Glutamatergic neuron (in vitro differentiated cells): ENCODE measurements around the gene CHAC2. TPM values are rescaled to one million over a fixed set of nuclear protein-coding genes. Genes with fewer than 3 reads are reported as not detected.
"Not testable (repeated sequence)": the region's sequence is repeated elsewhere in the genome, so short reads cannot be mapped to it uniquely, and the experiment has no call there.

Experiments used
- DNase-seq: peaks from one replicate; pipeline ENCODE4 v3.0.0; 2022
- H3K27ac Mint-ChIP-seq: one replicate; pipeline ENCODE4 v1.8.0; 2020; ENCODE audit warnings: mild to moderate bottlenecking, mixed read lengths, inconsistent platforms; ENCODE audit not compliant: unreplicated experiment
- H3K27me3 Mint-ChIP-seq: one replicate; pipeline ENCODE4 v1.8.0; 2020; ENCODE audit warnings: mild to moderate bottlenecking, moderate library complexity, mixed read lengths, inconsistent platforms; ENCODE audit not compliant: unreplicated experiment
- H3K36me3 Mint-ChIP-seq: one replicate; pipeline ENCODE4 v1.8.0; 2020; ENCODE audit warnings: mild to moderate bottlenecking, mixed read lengths, inconsistent platforms; ENCODE audit not compliant: unreplicated experiment
- H3K4me1 Mint-ChIP-seq: one replicate; pipeline ENCODE4 v1.8.0; 2020; ENCODE audit warnings: mild to moderate bottlenecking, low read depth, mixed read lengths, inconsistent platforms; ENCODE audit not compliant: unreplicated experiment
- H3K4me3 Mint-ChIP-seq: one replicate; pipeline ENCODE4 v1.8.0; 2020; ENCODE audit warnings: mild to moderate bottlenecking, mixed read lengths, inconsistent platforms; ENCODE audit not compliant: unreplicated experiment
- H3K9me3 Mint-ChIP-seq: one replicate; pipeline ENCODE4 v1.8.0; 2020; ENCODE audit warnings: mild to moderate bottlenecking, moderate library complexity, mixed read lengths, inconsistent platforms; ENCODE audit not compliant: unreplicated experiment
- CTCF ChIP-seq: fragments of 200-600 bp; sonication (generic); IDR thresholded peaks from one replicate; pipeline ENCODE4 v1.5.0; 2021; ENCODE audit not compliant: partially characterized antibody, unreplicated experiment
- total RNA-seq: library from RNA; stranded (reverse); fragmentation: NEBNext Ultra II Directional; extraction: Animal tissue kit (Norgen Biotek cat#: 25700); gene quantifications from one replicate; pipeline ENCODE4 v1.2.1, GENCODE V29; 2021; ENCODE audit not compliant: unreplicated experiment

Gene CHAC2
- total RNA-seq, 1 donor from 2014 or later: 1.7 TPM

- DNase-seq: no peak
- no peak overlapping the region for H3K4me3 Mint-ChIP-seq
- no peaks in the 10 kb centered on the region for H3K9me3 Mint-ChIP-seq
- no peak for TF ChIP-seq CTCF
- no peak overlapping the region for H3K27ac Mint-ChIP-seq
- H3K27me3 Mint-ChIP-seq: no peaks in the 10 kb centered on the region
- H3K36me3 Mint-ChIP-seq: peaks cover 6% of the 10 kb centered on the region
- peaks cover 9% of the 10 kb centered on the region for H3K4me1 Mint-ChIP-seq
Measured at GRCh38 chr2:53756644-53757043, 11.0 kb upstream of the CHAC2 start.

DNA sequence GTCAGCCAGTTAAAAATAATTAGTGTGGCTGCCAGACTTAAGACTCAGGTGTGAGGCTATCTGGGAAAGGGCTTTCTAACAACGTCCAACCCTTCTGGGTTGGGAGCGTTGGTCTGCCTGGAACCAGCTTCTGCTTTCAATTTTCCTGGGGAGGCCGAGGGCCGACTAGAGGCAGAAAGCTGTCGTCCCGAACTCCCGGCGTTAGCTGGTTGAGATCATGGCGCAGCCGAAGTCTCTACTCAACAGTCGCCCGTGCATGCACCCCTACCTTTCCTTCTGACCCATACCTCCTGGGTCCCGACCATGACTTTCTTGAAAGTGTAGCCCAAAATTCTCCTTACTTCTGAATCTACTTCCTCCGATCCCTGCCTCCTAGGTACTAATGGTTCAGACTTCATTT is 10.4 kb upstream of the CHAC2 start:
- H3K36me3 Mint-ChIP-seq, H3K4me3 Mint-ChIP-seq, DNase-seq, H3K27me3 Mint-ChIP-seq, H3K4me1 Mint-ChIP-seq, H3K27ac Mint-ChIP-seq, H3K9me3 Mint-ChIP-seq: not testable (repeated sequence)

DNA sequence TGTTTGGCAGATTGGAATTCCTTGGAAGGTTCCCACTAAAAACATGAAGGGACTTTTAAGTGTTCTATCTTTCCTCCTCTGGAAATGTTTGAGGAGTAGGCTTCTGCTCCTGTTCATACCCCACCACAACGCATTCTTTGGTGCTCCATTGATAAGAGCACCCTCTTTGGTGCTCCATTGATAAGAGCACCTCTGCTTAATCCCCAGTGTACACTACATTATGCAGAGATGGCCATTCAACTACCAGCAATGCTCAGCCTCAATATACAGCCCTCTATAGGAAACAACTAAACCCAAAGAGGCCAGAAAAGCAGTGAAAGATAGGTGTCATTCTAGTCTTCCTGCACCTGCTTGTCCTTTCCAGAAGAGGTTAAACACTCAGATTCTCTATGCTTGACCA is 1.8 kb upstream of the CHAC2 start:
- H3K27me3 Mint-ChIP-seq: peaks cover 2% of the 10 kb centered on the region
- peaks cover 1% of the 10 kb centered on the region for H3K4me1 Mint-ChIP-seq
- no peak for DNase-seq
- H3K36me3 Mint-ChIP-seq: no peaks in the 10 kb centered on the region
- H3K4me3 Mint-ChIP-seq: peak overlapping the region; percentile 25
- H3K27ac Mint-ChIP-seq: no peak overlapping the region
- H3K9me3 Mint-ChIP-seq: peaks cover 2% of the 10 kb centered on the region
- no peak for TF ChIP-seq CTCF

GRCh38 chr2:53768242-53768542 is 588 bp downstream of the CHAC2 start:
- Mint-ChIP-seq H3K27ac (peak overlapping the region; percentile 91), H3K9me3 (peaks cover 2% of the 10 kb centered on the region), H3K4me3 (peak overlapping the region; percentile 96), H3K27me3 (peaks cover 2% of the 10 kb centered on the region), H3K4me1 (peaks cover 1% of the 10 kb centered on the region), H3K36me3 (no peaks in the 10 kb centered on the region)
- peak; percentile 61 for DNase-seq
- TF ChIP-seq CTCF: no peak

DNA sequence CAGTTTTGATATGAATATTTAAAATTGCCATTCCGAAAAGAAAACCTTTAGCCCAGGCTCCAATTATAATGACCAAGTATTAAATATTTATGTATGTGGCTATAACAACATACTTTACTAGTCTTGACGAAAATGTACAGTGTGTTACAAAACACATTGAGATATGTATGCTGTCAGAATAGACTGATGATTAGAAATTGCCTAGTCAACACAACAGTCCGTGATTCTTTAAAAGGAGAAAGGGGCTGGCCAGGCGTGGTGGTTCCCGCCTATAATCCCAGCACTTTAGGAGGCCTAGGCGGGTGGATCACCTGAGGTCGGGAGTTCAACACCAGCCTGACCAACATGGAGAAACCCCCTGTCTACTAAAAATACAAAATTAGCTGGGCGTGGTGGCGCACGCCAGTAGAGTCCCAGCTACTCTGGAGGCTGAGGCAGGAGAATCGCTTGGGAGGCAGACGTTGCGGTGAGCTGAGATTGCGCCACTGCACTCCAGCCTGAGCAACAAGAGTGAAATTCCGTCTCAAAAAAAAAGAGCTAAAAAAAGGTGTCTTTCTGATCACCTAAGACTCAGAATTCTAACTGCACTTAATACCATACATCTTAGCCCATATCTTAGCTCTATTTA is 1.8 kb downstream of the CHAC2 start:
- H3K27ac Mint-ChIP-seq: no peak overlapping the region
- no peak for DNase-seq
- H3K36me3 Mint-ChIP-seq: no peaks in the 10 kb centered on the region
- TF ChIP-seq CTCF: no peak
- H3K27me3 Mint-ChIP-seq: peaks cover 2% of the 10 kb centered on the region
- no peak overlapping the region for H3K4me3 Mint-ChIP-seq
- H3K4me1 Mint-ChIP-seq: peaks cover 1% of the 10 kb centered on the region
- peaks cover 2% of the 10 kb centered on the region for H3K9me3 Mint-ChIP-seq
